ENCODE measurements around the gene SH2B2.

The SH2B2 gene

DNA sequence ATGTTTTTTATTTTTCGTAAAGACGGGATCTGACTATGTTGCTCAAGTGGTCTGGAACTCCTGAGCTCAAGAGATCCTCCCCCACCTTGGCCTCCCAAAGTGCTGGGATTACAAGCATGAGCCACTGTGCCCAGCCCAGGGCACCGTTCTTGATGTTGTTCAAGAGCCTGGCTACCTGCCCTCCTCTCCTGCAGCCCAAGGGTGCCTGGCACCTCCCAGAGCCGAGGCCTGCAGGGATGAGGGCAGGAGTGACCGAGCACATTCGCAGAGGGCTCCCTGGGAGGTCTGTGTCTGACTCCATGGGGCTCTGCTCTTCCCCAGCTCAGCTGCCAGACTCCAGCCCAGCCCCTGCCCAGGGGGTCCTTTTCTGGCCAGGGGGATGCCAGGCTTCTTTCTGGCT, 15.4 kb downstream of the SH2B2 start:
- DNase-seq (ENCODE audit: low spot score): no peak
- TF ChIP-seq, protein P1, sequence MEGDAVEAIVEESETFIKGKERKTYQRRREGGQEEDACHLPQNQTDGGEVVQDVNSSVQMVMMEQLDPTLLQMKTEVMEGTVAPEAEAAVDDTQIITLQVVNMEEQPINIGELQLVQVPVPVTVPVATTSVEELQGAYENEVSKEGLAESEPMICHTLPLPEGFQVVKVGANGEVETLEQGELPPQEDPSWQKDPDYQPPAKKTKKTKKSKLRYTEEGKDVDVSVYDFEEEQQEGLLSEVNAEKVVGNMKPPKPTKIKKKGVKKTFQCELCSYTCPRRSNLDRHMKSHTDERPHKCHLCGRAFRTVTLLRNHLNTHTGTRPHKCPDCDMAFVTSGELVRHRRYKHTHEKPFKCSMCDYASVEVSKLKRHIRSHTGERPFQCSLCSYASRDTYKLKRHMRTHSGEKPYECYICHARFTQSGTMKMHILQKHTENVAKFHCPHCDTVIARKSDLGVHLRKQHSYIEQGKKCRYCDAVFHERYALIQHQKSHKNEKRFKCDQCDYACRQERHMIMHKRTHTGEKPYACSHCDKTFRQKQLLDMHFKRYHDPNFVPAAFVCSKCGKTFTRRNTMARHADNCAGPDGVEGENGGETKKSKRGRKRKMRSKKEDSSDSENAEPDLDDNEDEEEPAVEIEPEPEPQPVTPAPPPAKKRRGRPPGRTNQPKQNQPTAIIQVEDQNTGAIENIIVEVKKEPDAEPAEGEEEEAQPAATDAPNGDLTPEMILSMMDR (IDR thresholded peaks at IDR 0.05; ENCODE audit: extremely low read depth, missing control alignments): no peak

DNA sequence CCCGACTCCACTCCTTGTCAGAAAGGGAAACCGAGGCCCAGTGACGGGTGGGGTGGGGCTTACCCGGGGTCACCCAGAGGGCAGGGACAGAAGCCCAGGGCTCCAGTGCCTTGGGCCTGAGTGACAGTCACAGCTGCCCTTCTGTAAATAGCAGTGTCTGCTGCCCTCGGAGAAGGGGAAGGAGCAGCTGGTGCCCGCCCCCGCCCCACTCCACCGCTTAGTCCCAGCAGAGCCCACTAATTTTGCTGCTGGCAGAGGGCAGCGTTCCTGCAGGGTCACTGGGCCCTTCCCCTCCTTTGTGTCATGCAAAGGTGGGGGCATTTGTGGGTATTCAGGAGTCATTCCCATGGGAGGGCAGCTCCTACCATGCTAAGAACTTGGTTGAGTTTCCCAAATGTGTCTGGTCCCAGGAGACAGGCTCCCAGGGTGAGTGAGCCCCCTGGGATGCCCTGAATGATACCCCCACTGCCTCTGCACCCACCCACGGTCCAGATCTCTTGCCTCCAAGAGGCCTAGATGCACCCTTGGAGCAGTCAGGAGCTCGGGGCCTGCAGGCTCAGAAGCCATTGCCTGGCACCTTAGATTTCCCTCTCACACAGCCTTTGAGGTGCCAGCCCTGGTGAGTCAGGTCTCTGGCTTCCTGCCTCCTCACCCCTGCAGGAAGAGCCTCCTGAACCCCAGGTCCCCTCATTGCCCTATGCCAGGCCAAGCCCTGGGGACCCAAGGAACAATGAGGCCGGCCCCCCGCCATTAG, 17.2 kb downstream of the SH2B2 start:
- no peak for DNase-seq (ENCODE audit: low spot score)

DNA sequence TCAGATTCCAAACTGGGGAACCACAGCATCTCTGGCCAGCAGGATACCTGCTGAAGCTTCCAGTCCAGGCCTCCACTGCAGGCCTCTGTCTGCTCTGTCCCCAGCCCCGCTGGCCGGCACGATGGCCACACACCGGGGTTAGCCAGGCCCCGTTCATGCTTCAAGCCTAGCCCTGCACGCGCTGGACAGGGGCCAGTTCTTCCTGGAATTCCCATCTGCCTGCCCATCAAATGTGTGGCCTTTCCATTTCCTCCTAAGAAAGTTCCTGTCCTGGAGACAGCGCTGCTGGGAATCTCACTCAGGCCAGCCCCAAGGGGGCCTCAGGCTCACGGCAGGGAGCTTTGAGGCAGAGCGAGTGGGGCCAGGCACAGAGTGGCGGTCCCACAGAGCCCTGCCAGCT, 18.0 kb downstream of the SH2B2 start:
- TF ChIP-seq, protein P1 (IDR thresholded peaks at IDR 0.05; ENCODE audit: extremely low read depth, missing control alignments): no peak

More for the DNA sequence above, 17.2 kb downstream of the SH2B2 start:
- TF ChIP-seq, protein P1 (IDR thresholded peaks at IDR 0.05; ENCODE audit: extremely low read depth, missing control alignments): no peak

GRCh38 chr7:102305414-102306268, 19.0 kb downstream of the SH2B2 start:
- TF ChIP-seq, protein P1 (IDR thresholded peaks at IDR 0.05; ENCODE audit: extremely low read depth, missing control alignments): no peak
- DNase-seq (ENCODE audit: low spot score): peak; percentile 67

More for the DNA sequence above, 18.0 kb downstream of the SH2B2 start:
- no peak for DNase-seq (ENCODE audit: low spot score)

GRCh38 chr7:102306916-102307677, 20.4 kb downstream of the SH2B2 start:
- DNase-seq (ENCODE audit: low spot score): peak; percentile 79

GRCh38 chr7:102310414-102310815, 23.7 kb downstream of the SH2B2 start:
- TF ChIP-seq, protein P1 (IDR thresholded peaks at IDR 0.05; ENCODE audit: extremely low read depth, missing control alignments): no peak
- no peak for DNase-seq (ENCODE audit: low spot score)

More at GRCh38 chr7:102306916-102307677, 20.4 kb downstream of the SH2B2 start:
- TF ChIP-seq, protein P1 (IDR thresholded peaks at IDR 0.05; ENCODE audit: extremely low read depth, missing control alignments): no peak

Measured in GM20000 (cell line).